ENCODE measurements around the gene IL4R. TPM values are rescaled to one million over a fixed set of nuclear protein-coding genes. Genes with fewer than 3 reads are reported as not detected.

IL4R gene
- total and polyA plus RNA-seq, 2 of the 13 experiments (the other 11 are each of a cell fraction or from before 2014, with no cell fraction given), result 15.9 to 49.6 TPM

- TF ChIP-seq FOSL2 (CRISPR knock-in tag; IDR thresholded peaks at IDR 0.05), result peak; percentile 100
- TF ChIP-seq MTF2 (CRISPR knock-in tag; IDR thresholded peaks at IDR 0.05; ENCODE audit: borderline replicate concordance), result no peak
- TF ChIP-seq DNMT1 (CRISPR knock-in tag; IDR thresholded peaks at IDR 0.05), result no peak
- TF ChIP-seq MTA3 (CRISPR knock-in tag; IDR thresholded peaks at IDR 0.05), result no peak
- peak; percentile 82 for TF ChIP-seq KDM1A (CRISPR knock-in tag; IDR thresholded peaks at IDR 0.05)
- TF ChIP-seq, protein P1, sequence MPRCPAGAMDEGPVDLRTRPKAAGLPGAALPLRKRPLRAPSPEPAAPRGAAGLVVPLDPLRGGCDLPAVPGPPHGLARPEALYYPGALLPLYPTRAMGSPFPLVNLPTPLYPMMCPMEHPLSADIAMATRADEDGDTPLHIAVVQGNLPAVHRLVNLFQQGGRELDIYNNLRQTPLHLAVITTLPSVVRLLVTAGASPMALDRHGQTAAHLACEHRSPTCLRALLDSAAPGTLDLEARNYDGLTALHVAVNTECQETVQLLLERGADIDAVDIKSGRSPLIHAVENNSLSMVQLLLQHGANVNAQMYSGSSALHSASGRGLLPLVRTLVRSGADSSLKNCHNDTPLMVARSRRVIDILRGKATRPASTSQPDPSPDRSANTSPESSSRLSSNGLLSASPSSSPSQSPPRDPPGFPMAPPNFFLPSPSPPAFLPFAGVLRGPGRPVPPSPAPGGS (CRISPR knock-in tag; IDR thresholded peaks at IDR 0.05), result peak; percentile 36; the same call in 1 of the 2 replicates
- no peak for TF ChIP-seq PRPF4 (IDR thresholded peaks at IDR 0.05; ENCODE audit: low read depth, low read length, poor library complexity, severe bottlenecking)
- TF ChIP-seq ZNF18 (CRISPR knock-in tag; IDR thresholded peaks at IDR 0.05; ENCODE audit: insufficient replicate concordance), result peak; percentile 79
- no peak for TF ChIP-seq FOXO4 (CRISPR knock-in tag; conservative IDR thresholded peaks at IDR 0.05)
- TF ChIP-seq PAWR (CRISPR knock-in tag; IDR thresholded peaks at IDR 0.05; ENCODE audit: borderline replicate concordance), result 0 out of 2 replicates have a peak, but pooled peaks have one; percentile 13
- TF ChIP-seq MLXIP (CRISPR knock-in tag; IDR thresholded peaks at IDR 0.05; ENCODE audit: borderline replicate concordance), result 0 out of 2 replicates have a peak, but pooled peaks have one; percentile 57
- no peak for TF ChIP-seq ZFP36 (IDR thresholded peaks at IDR 0.05; ENCODE audit: borderline replicate concordance, low read depth, low read length, partially characterized antibody)
- TF ChIP-seq FLYWCH1 (CRISPR knock-in tag; IDR thresholded peaks at IDR 0.05), result no peak
- peak; percentile 96 for TF ChIP-seq ASH2L (IDR thresholded peaks at IDR 0.05; ENCODE audit: insufficient read length, low read depth, low read length)
- no peak for TF ChIP-seq TSC22D2 (CRISPR knock-in tag; IDR thresholded peaks at IDR 0.05; ENCODE audit: borderline replicate concordance)
- peak; percentile 91 for TF ChIP-seq RFXAP (CRISPR knock-in tag; IDR thresholded peaks at IDR 0.05; ENCODE audit: borderline replicate concordance)
- TF ChIP-seq ZNF333 (CRISPR knock-in tag; IDR thresholded peaks at IDR 0.05; ENCODE audit: borderline replicate concordance), result no peak
- no peak for TF ChIP-seq ZNF512 (CRISPR knock-in tag; IDR thresholded peaks at IDR 0.05)
- no peak for TF ChIP-seq ZNF251 (CRISPR knock-in tag; IDR thresholded peaks at IDR 0.05)
- no peak; the same call in 1 of the 2 replicates for TF ChIP-seq ARID2 (CRISPR knock-in tag; IDR thresholded peaks at IDR 0.05; ENCODE audit: borderline replicate concordance)
Observed at GRCh38 chr16:27273670-27274423, 39.9 kb upstream of the IL4R start (continued).

Measured in HepG2 (cell line).